HFF-Myc (cell line): ENCODE data around the gene FZD10.

ENCODE experiments used
- DNase-seq: peaks from one replicate; pipeline ENCODE4 v3.0.0-alpha.2; 2011; ENCODE audit warnings: low read depth; ENCODE audit errors: extremely low read depth
- H3K4me3 ChIP-seq: replicated peaks from 2 replicates; pipeline ENCODE4 v1.5.1; 2011; ENCODE audit warnings: low read depth, mild to moderate bottlenecking, control low read depth, low read length
- TF ChIP-seq, protein P1 (sequence below): IDR thresholded peaks from 2 replicates; pipeline ENCODE4 v1.5.1; 2012; ENCODE audit warnings: mild to moderate bottlenecking, low read depth, low read length, control low read depth; ENCODE audit errors: missing control alignments

The FZD10 gene

DNA sequence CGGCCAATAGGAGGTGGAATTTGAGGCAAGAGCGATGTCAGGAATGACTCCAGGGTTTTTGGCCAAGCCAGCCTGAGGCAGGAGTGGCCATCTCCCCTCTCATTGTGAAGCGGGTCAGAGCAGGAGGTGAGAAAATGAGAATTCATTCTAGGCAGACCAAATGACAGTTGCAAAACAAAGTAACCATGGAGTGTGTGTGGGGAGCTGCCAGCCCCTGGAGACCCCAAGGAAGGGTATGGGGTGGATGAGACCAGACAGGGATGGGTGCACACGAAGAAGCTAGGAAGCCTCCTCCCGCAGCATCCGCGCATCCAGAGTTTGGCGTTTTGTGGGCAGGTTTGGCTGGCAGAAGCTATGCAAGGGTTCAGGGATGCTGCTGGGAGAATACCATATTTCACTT, 38.8 kb downstream of the FZD10 start:
- H3K4me3 ChIP-seq, result no peak overlapping the region
- no peak for DNase-seq
- TF ChIP-seq, protein P1, sequence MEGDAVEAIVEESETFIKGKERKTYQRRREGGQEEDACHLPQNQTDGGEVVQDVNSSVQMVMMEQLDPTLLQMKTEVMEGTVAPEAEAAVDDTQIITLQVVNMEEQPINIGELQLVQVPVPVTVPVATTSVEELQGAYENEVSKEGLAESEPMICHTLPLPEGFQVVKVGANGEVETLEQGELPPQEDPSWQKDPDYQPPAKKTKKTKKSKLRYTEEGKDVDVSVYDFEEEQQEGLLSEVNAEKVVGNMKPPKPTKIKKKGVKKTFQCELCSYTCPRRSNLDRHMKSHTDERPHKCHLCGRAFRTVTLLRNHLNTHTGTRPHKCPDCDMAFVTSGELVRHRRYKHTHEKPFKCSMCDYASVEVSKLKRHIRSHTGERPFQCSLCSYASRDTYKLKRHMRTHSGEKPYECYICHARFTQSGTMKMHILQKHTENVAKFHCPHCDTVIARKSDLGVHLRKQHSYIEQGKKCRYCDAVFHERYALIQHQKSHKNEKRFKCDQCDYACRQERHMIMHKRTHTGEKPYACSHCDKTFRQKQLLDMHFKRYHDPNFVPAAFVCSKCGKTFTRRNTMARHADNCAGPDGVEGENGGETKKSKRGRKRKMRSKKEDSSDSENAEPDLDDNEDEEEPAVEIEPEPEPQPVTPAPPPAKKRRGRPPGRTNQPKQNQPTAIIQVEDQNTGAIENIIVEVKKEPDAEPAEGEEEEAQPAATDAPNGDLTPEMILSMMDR, result no peak

DNA sequence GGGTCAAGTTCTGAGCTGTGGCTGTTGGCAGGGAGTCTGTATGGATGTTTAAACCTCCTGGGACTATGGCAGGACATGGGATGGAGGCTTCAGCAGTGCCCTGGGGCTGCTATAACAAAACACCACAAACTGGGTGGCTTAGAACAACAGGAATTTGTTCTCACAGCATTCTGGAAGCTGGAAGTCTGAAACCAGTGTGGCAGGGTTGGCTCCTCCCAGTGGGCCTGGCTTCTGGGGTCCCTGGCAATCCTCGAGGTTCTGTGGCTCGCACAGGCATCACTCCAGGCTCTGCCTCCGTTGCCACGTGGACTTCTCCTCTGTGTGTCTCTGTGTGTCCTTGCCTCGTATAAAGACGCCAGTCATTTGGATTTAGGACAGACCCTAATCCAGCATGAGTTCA, 39.9 kb downstream of the FZD10 start:
- TF ChIP-seq, protein P1, result no peak

DNA sequence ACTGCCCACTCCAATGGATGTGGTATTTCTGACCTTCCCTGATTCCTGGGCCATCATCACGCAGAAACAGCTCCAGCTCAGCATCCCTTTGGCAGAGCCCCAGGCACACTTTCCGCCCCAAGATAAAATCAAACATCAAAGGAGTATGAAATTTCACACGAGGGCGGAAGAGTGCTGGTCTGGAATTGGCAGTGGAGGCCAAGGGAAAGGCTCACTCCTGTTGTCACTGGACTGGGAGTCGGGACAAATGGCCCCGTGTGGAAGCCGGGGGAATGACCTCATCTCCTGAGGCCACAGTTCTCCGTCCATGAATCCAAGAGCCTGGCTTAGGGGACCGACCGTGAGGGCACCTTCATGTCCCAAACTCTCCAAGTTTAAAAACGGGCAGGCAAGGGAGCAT, 40.9 kb downstream of the FZD10 start:
- DNase-seq, result no peak
- TF ChIP-seq, protein P1, result no peak
- H3K4me3 ChIP-seq, result no peak overlapping the region

More for the DNA sequence above, 39.9 kb downstream of the FZD10 start:
- DNase-seq, result no peak
- no peak overlapping the region for H3K4me3 ChIP-seq

DNA sequence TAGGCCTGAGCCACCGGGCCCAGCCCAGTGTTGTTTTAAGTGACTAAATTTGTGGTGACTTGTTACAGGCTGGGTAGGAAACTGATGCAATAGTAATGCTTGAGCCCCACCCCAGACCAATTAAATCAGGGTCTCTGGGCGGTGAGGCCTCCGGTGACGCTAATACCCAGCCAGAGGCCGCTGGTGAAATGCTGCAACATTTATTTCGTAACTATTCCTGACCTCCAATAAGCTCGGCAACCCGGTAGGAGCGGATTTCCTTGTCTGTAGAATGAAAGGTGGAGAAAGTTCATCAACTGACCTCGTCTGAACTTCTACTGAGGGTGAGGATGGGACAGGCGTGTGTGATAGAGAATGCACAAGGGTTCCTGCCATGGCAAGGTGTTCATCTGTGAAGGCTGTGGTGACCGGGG, 42.3 kb downstream of the FZD10 start:
- DNase-seq, result no peak
- TF ChIP-seq, protein P1, result no peak
- no peak overlapping the region for H3K4me3 ChIP-seq

DNA sequence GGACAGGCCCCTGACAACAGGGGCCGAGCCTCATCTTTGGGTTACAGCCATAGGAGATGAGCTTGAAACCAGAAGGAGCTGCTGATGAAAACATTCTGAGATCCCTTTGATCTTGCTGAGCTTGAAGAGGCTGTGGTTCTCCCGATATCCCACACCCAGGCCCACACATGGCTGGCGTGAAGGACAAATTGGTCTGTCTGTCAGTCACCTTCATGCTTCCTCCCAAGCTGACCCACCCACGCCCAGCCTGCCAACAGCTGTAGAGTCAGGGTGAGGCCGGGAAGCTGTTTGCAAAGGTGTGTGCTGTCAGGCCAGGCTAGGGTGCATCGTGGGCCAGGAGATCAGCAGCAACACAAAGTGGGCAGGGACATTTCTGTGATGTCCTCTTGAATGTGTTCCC, 43.2 kb downstream of the FZD10 start:
- H3K4me3 ChIP-seq, result no peak overlapping the region
- TF ChIP-seq, protein P1, result no peak
- DNase-seq, result no peak

DNA sequence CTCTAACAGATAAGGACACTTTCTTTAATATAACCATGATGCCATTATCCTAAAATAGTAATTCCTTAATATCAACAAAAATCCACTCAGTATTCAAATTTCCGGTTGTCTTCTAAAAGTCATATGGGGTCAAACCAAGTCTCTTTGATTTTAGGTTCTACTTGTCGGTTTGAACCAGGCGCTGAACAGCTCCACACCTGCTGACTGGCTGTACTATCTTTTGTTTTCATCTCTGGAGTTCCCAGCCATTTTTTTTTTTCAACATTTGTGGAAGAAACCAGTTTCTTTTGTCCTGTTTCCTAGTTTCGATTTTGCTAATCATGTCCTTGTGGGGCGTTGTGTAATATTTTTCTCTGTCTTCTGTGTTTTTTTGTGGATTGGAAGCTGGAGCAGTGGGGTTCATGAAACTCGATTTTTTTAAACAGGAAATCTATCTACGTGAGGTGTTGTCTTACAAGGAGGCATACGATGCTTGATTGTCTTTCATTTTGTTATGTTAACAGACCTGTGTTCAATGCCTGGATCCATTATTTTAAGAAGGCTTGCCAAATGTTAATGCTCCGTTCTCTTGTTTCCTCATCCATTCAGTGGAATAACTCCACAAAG, 50.2 kb downstream of the FZD10 start:
- TF ChIP-seq, protein P1, result no peak
- no peak overlapping the region for H3K4me3 ChIP-seq
- no peak for DNase-seq

DNA sequence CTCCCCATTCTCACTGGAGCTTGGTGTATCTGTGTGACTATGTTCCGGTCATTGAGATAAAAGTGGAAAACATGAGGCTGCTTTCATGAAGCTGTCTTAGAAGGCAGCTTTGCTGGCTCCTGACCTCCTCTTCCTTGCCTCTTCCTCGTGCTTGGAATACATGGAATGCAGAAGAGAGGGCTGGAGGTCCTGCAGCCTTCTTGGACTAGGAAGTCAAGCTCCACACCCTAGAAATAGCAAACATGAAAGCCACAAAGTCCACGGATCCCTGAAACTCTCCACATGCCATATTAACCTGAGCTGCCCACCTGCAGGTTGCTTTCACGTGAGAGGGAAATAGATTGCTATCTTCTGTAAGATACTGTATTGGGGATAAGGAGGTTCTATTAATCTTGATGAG, 51.0 kb downstream of the FZD10 start:
- TF ChIP-seq, protein P1, result no peak
- DNase-seq, result no peak
- no peak overlapping the region for H3K4me3 ChIP-seq
